ENCODE data around the gene SLC25A34. TPM values are rescaled to one million over a fixed set of nuclear protein-coding genes. Genes with fewer than 3 reads are reported as not detected.
"Not testable (repeated sequence)": the region's sequence is repeated elsewhere in the genome, so short reads cannot be mapped to it uniquely, and the experiment has no call there.

SLC25A34 gene
- total and polyA plus RNA-seq, 9 donors, result 1.0 to 2.5 (median 1.9) TPM

- Histone ChIP-seq H3K27me3 (no peaks in the 10 kb centered on the region), H3K4me3 (no peak overlapping the region), H3K36me3 (no peaks in the 10 kb centered on the region), H3K9me3 (no peaks in the 10 kb centered on the region), H3K4me1 (ENCODE audit: insufficient read depth) (peaks cover 5% of the 10 kb centered on the region), H3K27ac (no peak overlapping the region)
- intact Hi-C loops (cut with DNase I), result no loop called here
- no peak for DNase-seq
- no peak for TF ChIP-seq POLR2A (IDR thresholded peaks at IDR 0.05)
- TF ChIP-seq, protein P1, sequence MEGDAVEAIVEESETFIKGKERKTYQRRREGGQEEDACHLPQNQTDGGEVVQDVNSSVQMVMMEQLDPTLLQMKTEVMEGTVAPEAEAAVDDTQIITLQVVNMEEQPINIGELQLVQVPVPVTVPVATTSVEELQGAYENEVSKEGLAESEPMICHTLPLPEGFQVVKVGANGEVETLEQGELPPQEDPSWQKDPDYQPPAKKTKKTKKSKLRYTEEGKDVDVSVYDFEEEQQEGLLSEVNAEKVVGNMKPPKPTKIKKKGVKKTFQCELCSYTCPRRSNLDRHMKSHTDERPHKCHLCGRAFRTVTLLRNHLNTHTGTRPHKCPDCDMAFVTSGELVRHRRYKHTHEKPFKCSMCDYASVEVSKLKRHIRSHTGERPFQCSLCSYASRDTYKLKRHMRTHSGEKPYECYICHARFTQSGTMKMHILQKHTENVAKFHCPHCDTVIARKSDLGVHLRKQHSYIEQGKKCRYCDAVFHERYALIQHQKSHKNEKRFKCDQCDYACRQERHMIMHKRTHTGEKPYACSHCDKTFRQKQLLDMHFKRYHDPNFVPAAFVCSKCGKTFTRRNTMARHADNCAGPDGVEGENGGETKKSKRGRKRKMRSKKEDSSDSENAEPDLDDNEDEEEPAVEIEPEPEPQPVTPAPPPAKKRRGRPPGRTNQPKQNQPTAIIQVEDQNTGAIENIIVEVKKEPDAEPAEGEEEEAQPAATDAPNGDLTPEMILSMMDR (IDR thresholded peaks at IDR 0.05), result no peak
- TF ChIP-seq EP300 (IDR thresholded peaks at IDR 0.05), result no peak
- 62 to 71% (median 68%) methylated on average over 5 of the region's 5 CpGs for WGBS, 3 donors
These were observed 43.9 kb upstream of the SLC25A34 start for GRCh38 chr1:15692121-15692682.

DNA sequence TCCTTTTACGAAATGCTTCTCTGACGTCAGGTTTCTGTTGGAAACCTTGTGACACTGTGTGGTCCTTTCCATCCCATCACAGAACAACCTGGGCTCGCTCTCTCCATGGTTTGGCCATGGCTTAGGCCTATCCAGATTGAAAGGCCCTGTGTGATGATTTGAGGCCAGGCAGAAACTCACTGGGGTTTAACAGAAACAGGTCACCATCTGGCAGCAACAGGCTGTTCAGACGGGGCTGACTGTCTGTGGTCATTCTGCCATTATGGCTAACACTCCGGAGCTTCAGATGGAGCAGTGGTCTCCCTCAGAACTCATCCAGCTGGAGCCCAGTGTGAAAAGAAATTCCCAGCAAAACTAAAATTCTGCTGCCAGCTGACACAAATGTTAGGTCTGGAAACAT, 42.7 kb upstream of the SLC25A34 start:
- Histone ChIP-seq H3K27ac (no peak overlapping the region), H3K36me3 (no peaks in the 10 kb centered on the region), H3K4me3 (no peak overlapping the region), H3K4me1 (ENCODE audit: insufficient read depth) (peaks cover 3% of the 10 kb centered on the region), H3K9me3 (no peaks in the 10 kb centered on the region), H3K27me3 (no peaks in the 10 kb centered on the region)
- TF ChIP-seq, protein P1 (IDR thresholded peaks at IDR 0.05), result no peak
- no peak for TF ChIP-seq EP300 (IDR thresholded peaks at IDR 0.05)
- no peak for TF ChIP-seq POLR2A (IDR thresholded peaks at IDR 0.05)
- WGBS, 3 donors, result 80 to 88% (median 83%) methylated on average over 5 of the region's 5 CpGs
- intact Hi-C loops (cut with DNase I), result no loop called here
- no peak for DNase-seq

- WGBS, 3 donors, result 67 to 77% (median 75%) methylated on average over 10 of the region's 10 CpGs
These were observed 39.0 kb upstream of the SLC25A34 start for GRCh38 chr1:15696956-15697521.

GRCh38 chr1:15698201-15698600, 37.9 kb upstream of the SLC25A34 start:
- no peak for TF ChIP-seq EP300 (IDR thresholded peaks at IDR 0.05)
- no peak for TF ChIP-seq POLR2A (IDR thresholded peaks at IDR 0.05)
- TF ChIP-seq, protein P1 (IDR thresholded peaks at IDR 0.05), result no peak
- no peaks in the 10 kb centered on the region for H3K9me3 ChIP-seq
- H3K4me1 ChIP-seq (ENCODE audit: insufficient read depth), result peaks cover 7% of the 10 kb centered on the region
- H3K36me3 ChIP-seq, result no peaks in the 10 kb centered on the region
- DNase-seq, result no peak
- H3K27me3 ChIP-seq, result no peaks in the 10 kb centered on the region
- 95 to 100% (median 98%) methylated on average over 2 of the region's 2 CpGs for WGBS, 3 donors
- intact Hi-C loops (cut with DNase I), result no loop called here
- H3K27ac ChIP-seq, result no peak overlapping the region
- H3K4me3 ChIP-seq, result no peak overlapping the region

More at GRCh38 chr1:15696956-15697521, 39.0 kb upstream of the SLC25A34 start:
- DNase-seq, result no peak
- intact Hi-C loops (cut with DNase I), result no loop called here
- Histone ChIP-seq H3K27ac (no peak overlapping the region), H3K36me3 (no peaks in the 10 kb centered on the region), H3K4me3 (no peak overlapping the region), H3K27me3 (no peaks in the 10 kb centered on the region), H3K4me1 (ENCODE audit: insufficient read depth) (peaks cover 2% of the 10 kb centered on the region), H3K9me3 (no peaks in the 10 kb centered on the region)
- TF ChIP-seq EP300 (IDR thresholded peaks at IDR 0.05), result no peak
- TF ChIP-seq, protein P1 (IDR thresholded peaks at IDR 0.05), result no peak
- TF ChIP-seq POLR2A (IDR thresholded peaks at IDR 0.05), result no peak

GRCh38 chr1:15699321-15699720, 36.7 kb upstream of the SLC25A34 start:
- H3K4me3 ChIP-seq; H3K27me3 ChIP-seq; H3K9me3 ChIP-seq; H3K27ac ChIP-seq; DNase-seq; intact Hi-C loops (cut with DNase I); H3K36me3 ChIP-seq; H3K4me1 ChIP-seq (ENCODE audit: insufficient read depth): not testable (repeated sequence)
- 87 to 94% (median 92%) methylated on average over 4 of the region's 4 CpGs for WGBS, 3 donors

Data from ovary (tissue), 9 donors.